Activated effector memory CD4-positive, alpha-beta T cell treated with Interleukin-2 at 50 U/mL for 16 hours (primary cell): Measurements from ENCODE around the gene PRR14L.
"Not testable (repeated sequence)": the region's sequence is repeated elsewhere in the genome, so short reads cannot be mapped to it uniquely, and the experiment has no call there.

ENCODE experiments used
- DNase-seq: peaks from one replicate; pipeline ENCODE4 v3.0.0-alpha.2; 2020

Gene PRR14L

GRCh38 chr22:31739795-31740201, 10.1 kb downstream of the PRR14L start:
- no peak for DNase-seq

GRCh38 chr22:31738566-31738965, 11.4 kb downstream of the PRR14L start:
- DNase-seq, result no peak

GRCh38 chr22:31737932-31738331, 12.0 kb downstream of the PRR14L start:
- DNase-seq, result no peak

GRCh38 chr22:31736458-31736857, 13.5 kb downstream of the PRR14L start:
- DNase-seq, result no peak

GRCh38 chr22:31734512-31734911, 15.4 kb downstream of the PRR14L start:
- DNase-seq, result no peak

GRCh38 chr22:31733580-31734079, 16.3 kb downstream of the PRR14L start:
- DNase-seq, result no peak

- DNase-seq, result no peak
These were observed 17.7 kb downstream of the PRR14L start for GRCh38 chr22:31732089-31732829.

- no peak for DNase-seq
These were observed 19.6 kb downstream of the PRR14L start for GRCh38 chr22:31730344-31730711.

- DNase-seq, result no peak
These were observed 21.1 kb downstream of the PRR14L start for GRCh38 chr22:31728857-31729256.

GRCh38 chr22:31726692-31727091, 23.2 kb downstream of the PRR14L start:
- no peak for DNase-seq

GRCh38 chr22:31723723-31724122, 26.2 kb downstream of the PRR14L start:
- no peak for DNase-seq

GRCh38 chr22:31719850-31720471, 30.0 kb downstream of the PRR14L start:
- no peak for DNase-seq

GRCh38 chr22:31715147-31715778, 34.7 kb downstream of the PRR14L start:
- no peak for DNase-seq

- DNase-seq, result not testable (repeated sequence)
These were observed 38.7 kb downstream of the PRR14L start for GRCh38 chr22:31711226-31711625.

GRCh38 chr22:31707519-31707918, 42.4 kb downstream of the PRR14L start:
- no peak for DNase-seq

GRCh38 chr22:31695423-31695822, 54.5 kb downstream of the PRR14L start:
- no peak for DNase-seq

GRCh38 chr22:31694046-31694445, 55.9 kb downstream of the PRR14L start:
- DNase-seq, result not testable (repeated sequence)

GRCh38 chr22:31692186-31692886, 57.6 kb downstream of the PRR14L start:
- DNase-seq, result no peak

GRCh38 chr22:31691408-31691807, 58.5 kb downstream of the PRR14L start:
- DNase-seq, result no peak

GRCh38 chr22:31683181-31684105, 66.5 kb downstream of the PRR14L start:
- no peak for DNase-seq

- DNase-seq, result no peak
These were observed 67.2 kb downstream of the PRR14L start for GRCh38 chr22:31682751-31683150.
